GM12891 (cell line): Measurements from ENCODE around the gene TSPAN3.

Source experiments
- PAX5 ChIP-seq: IDR thresholded peaks from 2 replicates; pipeline ENCODE4 v1.6.1; 2011; ENCODE audit warnings: low read length, moderate library complexity, mild to moderate bottlenecking; ENCODE audit not compliant: insufficient read depth, severe bottlenecking
- POLR2A ChIP-seq: IDR thresholded peaks from 2 replicates; pipeline ENCODE4 v1.6.1; 2011; ENCODE audit warnings: low read depth, low read length, control low read depth
- POLR2AphosphoS5 ChIP-seq: IDR thresholded peaks from 2 replicates; pipeline ENCODE4 v1.6.1; 2011; ENCODE audit warnings: low read depth, low read length, control low read depth
- TAF1 ChIP-seq: IDR thresholded peaks from 2 replicates; pipeline ENCODE4 v1.6.1; 2011; ENCODE audit warnings: low read depth, low read length, control low read depth

- TF ChIP-seq POLR2AphosphoS5 (no peak), POLR2A (no peak), TAF1 (no peak), PAX5 (no peak)
These were observed 18.4 kb downstream of the TSPAN3 start for GRCh38 chr15:77052556-77052955.
